Endodermal cell (in vitro differentiated cells): ENCODE data around the gene PLET1. TPM values are rescaled to one million over a fixed set of nuclear protein-coding genes. Genes with fewer than 3 reads are reported as not detected.

ENCODE experiments used
- DNase-seq: peaks from one replicate; pipeline ENCODE4 v3.0.0-alpha.2; 2017
- H3K27ac ChIP-seq: 2 replicates; pipeline ENCODE4 v1.5.1; 2013; ENCODE audit warnings: mild to moderate bottlenecking, low read depth, low read length, moderate library complexity
- H3K27me3 ChIP-seq: 2 replicates; pipeline ENCODE4 v1.6.1; 2013; ENCODE audit warnings: mild to moderate bottlenecking, low read length, moderate library complexity; ENCODE audit not compliant: insufficient read depth, control insufficient read depth, poor library complexity, severe bottlenecking
- H3K36me3 ChIP-seq: 2 replicates; pipeline ENCODE4 v1.7.0; 2013; ENCODE audit warnings: mild to moderate bottlenecking, low read length, moderate library complexity; ENCODE audit not compliant: control insufficient read depth, insufficient read depth
- H3K4me1 ChIP-seq: one replicate; pipeline ENCODE4 v1.7.0; 2013; ENCODE audit warnings: low read length; ENCODE audit not compliant: control insufficient read depth, insufficient read depth
- H3K4me3 ChIP-seq: 2 replicates; pipeline ENCODE4 v1.5.1; 2013; ENCODE audit warnings: mild to moderate bottlenecking, low read length, moderate library complexity
- H3K9ac ChIP-seq: 2 replicates; pipeline ENCODE4 v1.6.1; 2013; ENCODE audit warnings: mild to moderate bottlenecking, low read length, moderate library complexity; ENCODE audit not compliant: poor library complexity, severe bottlenecking; ENCODE audit errors: extremely low read depth
- H3K9me3 ChIP-seq: 2 replicates; pipeline ENCODE4 v1.6.1; 2013; ENCODE audit warnings: mild to moderate bottlenecking, low read length, moderate library complexity; ENCODE audit not compliant: control insufficient read depth
- H3K27ac Mint-ChIP-seq: 2 replicates; pipeline ENCODE4 v1.8.0; 2020; ENCODE audit warnings: mixed read lengths
- H3K27me3 Mint-ChIP-seq: 2 replicates; pipeline ENCODE4 v1.8.0; 2021; ENCODE audit warnings: mild to moderate bottlenecking, mixed read lengths; ENCODE audit not compliant: insufficient read depth
- H3K36me3 Mint-ChIP-seq: 2 replicates; pipeline ENCODE4 v1.8.0; 2020; ENCODE audit warnings: low read depth, mixed read lengths
- H3K4me1 Mint-ChIP-seq: 2 replicates; pipeline ENCODE4 v1.8.0; 2020; ENCODE audit warnings: mixed read lengths
- H3K4me3 Mint-ChIP-seq: 2 replicates; pipeline ENCODE4 v1.8.0; 2020; ENCODE audit warnings: mild to moderate bottlenecking, moderate library complexity, mixed read lengths
- H3K9me3 Mint-ChIP-seq: 2 replicates; pipeline ENCODE4 v1.8.0; 2020; ENCODE audit warnings: mild to moderate bottlenecking, mixed read lengths
- CTCF ChIP-seq: fragments of 200-600 bp; sonication (generic); conservative IDR thresholded peaks from 2 replicates; pipeline ENCODE4 v1.5.0; 2021; ENCODE audit warnings: antibody characterized with exemption, mild to moderate bottlenecking
- WGBS, 2 experiments: methylation state at CpG; one replicate each; pipeline versions ENCODE4 v1.1.5 to v1.1.7; 2013; ENCODE audit warnings: missing lambda C conversion rate in 2 of 2, mixed read lengths in 1 of 2; ENCODE audit not compliant: insufficient coverage in 1 of 2, insufficient read length in 1 of 2; 5-methylcytosine and 5-hydroxymethylcytosine counted together
- total RNA-seq, 2 donors: library from RNA; stranded (reverse); fragmentation: NEBNext Ultra II Directional in 1 of 2; extraction: Animal tissue kit (Norgen Biotek cat#: 25700) in 1 of 2; gene quantifications; 2 replicates in 1 of 2; 3 replicates in 1 of 2; pipeline ENCODE4 v1.2.1, GENCODE V29; 2021

Gene PLET1
- total RNA-seq, 2 donors from 2014 or later, result not detected

- Histone ChIP-seq H3K9ac (no peak overlapping the region), H3K36me3 (no peaks in the 10 kb centered on the region), H3K9me3 (no peaks in the 10 kb centered on the region), H3K4me1 (no peaks in the 10 kb centered on the region), H3K4me3 (no peak overlapping the region), H3K27ac (no peak overlapping the region), H3K27me3 (peaks cover 10% of the 10 kb centered on the region)
- H3K9me3 Mint-ChIP-seq, result peaks cover 4% of the 10 kb centered on the region
- H3K27ac Mint-ChIP-seq, result no peak overlapping the region
- DNase-seq, result no peak
- WGBS, 2 experiments, result 100% methylated on average over 1 of the region's 2 CpGs; no CpG with 5 or more reads in 1 of the 2 experiments
- no peaks in the 10 kb centered on the region for H3K4me1 Mint-ChIP-seq
- H3K4me3 Mint-ChIP-seq, result no peak overlapping the region
- peaks cover 22% of the 10 kb centered on the region for H3K27me3 Mint-ChIP-seq
- no peak for TF ChIP-seq CTCF
- H3K36me3 Mint-ChIP-seq, result no peaks in the 10 kb centered on the region
Observed at GRCh38 chr11:112211536-112211935, 49.1 kb downstream of the PLET1 start.

GRCh38 chr11:112210890-112211289 is 49.8 kb downstream of the PLET1 start:
- Histone ChIP-seq H3K27ac (no peak overlapping the region), H3K4me1 (no peaks in the 10 kb centered on the region), H3K4me3 (no peak overlapping the region), H3K9ac (no peak overlapping the region), H3K27me3 (peaks cover 10% of the 10 kb centered on the region), H3K36me3 (no peaks in the 10 kb centered on the region), H3K9me3 (no peaks in the 10 kb centered on the region)
- no peak overlapping the region for H3K27ac Mint-ChIP-seq
- no CpG with 5 or more reads among the region's 1 CpG for WGBS, 2 experiments
- TF ChIP-seq CTCF, result no peak
- H3K27me3 Mint-ChIP-seq, result peaks cover 22% of the 10 kb centered on the region
- no peak overlapping the region for H3K4me3 Mint-ChIP-seq
- no peaks in the 10 kb centered on the region for H3K36me3 Mint-ChIP-seq
- H3K4me1 Mint-ChIP-seq, result no peaks in the 10 kb centered on the region
- peaks cover 5% of the 10 kb centered on the region for H3K9me3 Mint-ChIP-seq
- DNase-seq, result no peak

- Histone ChIP-seq H3K27ac (no peak overlapping the region), H3K9ac (no peak overlapping the region), H3K4me1 (no peaks in the 10 kb centered on the region), H3K36me3 (no peaks in the 10 kb centered on the region), H3K27me3 (peaks cover 4% of the 10 kb centered on the region), H3K9me3 (no peaks in the 10 kb centered on the region), H3K4me3 (no peak overlapping the region)
- H3K27ac Mint-ChIP-seq, result no peak overlapping the region
- H3K4me3 Mint-ChIP-seq, result no peak overlapping the region
- no peak for DNase-seq
- no peaks in the 10 kb centered on the region for H3K36me3 Mint-ChIP-seq
- TF ChIP-seq CTCF, result no peak
- H3K9me3 Mint-ChIP-seq, result peaks cover 6% of the 10 kb centered on the region
- WGBS, 2 experiments, result 90 to 92% methylated on average over 10 to 23 of the region's 23 CpGs
- H3K27me3 Mint-ChIP-seq, result peaks cover 13% of the 10 kb centered on the region
- no peaks in the 10 kb centered on the region for H3K4me1 Mint-ChIP-seq
Observed at GRCh38 chr11:112206071-112206470, 54.6 kb downstream of the PLET1 start.
